BLaER1 treated with 17β-estradiol and CSF1 and Interleukin-3, amounts not matched to agents 10 nM and 100 nM (cell line): ENCODE measurements around the gene PODNL1.
A peak's percentile ranks its signal among the peaks of the same experiment; 100 is the strongest.

Experiments used
- H3K27ac ChIP-seq, 11 experiments: shearing (Covaris generic); formaldehyde crosslinking; 2 replicates each; pipeline ENCODE4 v1.8.1; 2022
- H3K27me3 ChIP-seq, 11 experiments: shearing (Covaris generic); formaldehyde crosslinking; 2 replicates each; pipeline ENCODE4 v1.8.1; 2022
- H3K36me3 ChIP-seq, 11 experiments: shearing (Covaris generic); formaldehyde crosslinking; 2 replicates each; pipeline ENCODE4 v1.8.1; 2022
- H3K4me1 ChIP-seq, 10 experiments: shearing (Covaris generic); formaldehyde crosslinking; 2 replicates each; pipeline ENCODE4 v1.8.1; 2022
- H3K4me2 ChIP-seq, 11 experiments: shearing (Covaris generic); formaldehyde crosslinking; 2 replicates each; pipeline ENCODE4 v1.8.1; 2022
- H3K4me3 ChIP-seq, 10 experiments: shearing (Covaris generic); formaldehyde crosslinking; 2 replicates each; pipeline ENCODE4 v1.8.1; 2022
- H3K9ac ChIP-seq, 11 experiments: shearing (Covaris generic); formaldehyde crosslinking; 2 replicates each; pipeline ENCODE4 v1.8.1; 2022
- H3K9me3 ChIP-seq, 11 experiments: shearing (Covaris generic); formaldehyde crosslinking; replicated peaks in 1 of 11; 2 replicates each; pipeline ENCODE4 v1.8.1; 2022
- H4K20me1 ChIP-seq, 11 experiments: shearing (Covaris generic); formaldehyde crosslinking; 2 replicates each; pipeline ENCODE4 v1.8.1; 2022
- Cebpa-rat ChIP-seq, 11 experiments: shearing (Covaris generic); IDR thresholded peaks; 2 replicates each; pipeline ENCODE4 v1.8.1; 2022

PODNL1 gene

DNA sequence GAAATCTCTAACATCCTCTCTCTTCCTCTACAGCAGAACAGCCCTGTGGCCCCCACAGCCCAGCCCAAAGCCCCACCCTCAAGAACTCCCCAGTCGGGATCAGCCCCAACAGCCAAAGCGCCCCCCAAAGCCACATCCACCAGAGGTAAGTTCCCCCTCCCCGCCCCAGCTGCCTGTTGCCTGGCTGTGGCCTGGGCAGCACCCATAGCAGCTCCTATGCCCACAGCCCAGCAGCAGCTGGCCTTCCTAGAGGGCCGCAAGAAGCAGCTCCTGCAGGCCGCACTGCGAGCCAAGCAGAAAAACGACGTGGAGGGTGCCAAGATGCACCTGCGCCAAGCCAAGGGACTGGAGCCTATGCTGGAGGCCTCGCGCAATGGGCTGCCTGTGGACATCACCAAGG lies 17.7 kb downstream of the PODNL1 start:
- H3K36me3 ChIP-seq: peaks cover 90 to 100% (median 96%) of the 10 kb centered on the region in 11 experiments
- peaks cover 7 to 16% (median 11%) of the 10 kb centered on the region in 11 experiments; a peak in 21 of 22 replicates for H3K9me3 ChIP-seq
- H3K27me3 ChIP-seq: no peaks in the 10 kb centered on the region

DNA sequence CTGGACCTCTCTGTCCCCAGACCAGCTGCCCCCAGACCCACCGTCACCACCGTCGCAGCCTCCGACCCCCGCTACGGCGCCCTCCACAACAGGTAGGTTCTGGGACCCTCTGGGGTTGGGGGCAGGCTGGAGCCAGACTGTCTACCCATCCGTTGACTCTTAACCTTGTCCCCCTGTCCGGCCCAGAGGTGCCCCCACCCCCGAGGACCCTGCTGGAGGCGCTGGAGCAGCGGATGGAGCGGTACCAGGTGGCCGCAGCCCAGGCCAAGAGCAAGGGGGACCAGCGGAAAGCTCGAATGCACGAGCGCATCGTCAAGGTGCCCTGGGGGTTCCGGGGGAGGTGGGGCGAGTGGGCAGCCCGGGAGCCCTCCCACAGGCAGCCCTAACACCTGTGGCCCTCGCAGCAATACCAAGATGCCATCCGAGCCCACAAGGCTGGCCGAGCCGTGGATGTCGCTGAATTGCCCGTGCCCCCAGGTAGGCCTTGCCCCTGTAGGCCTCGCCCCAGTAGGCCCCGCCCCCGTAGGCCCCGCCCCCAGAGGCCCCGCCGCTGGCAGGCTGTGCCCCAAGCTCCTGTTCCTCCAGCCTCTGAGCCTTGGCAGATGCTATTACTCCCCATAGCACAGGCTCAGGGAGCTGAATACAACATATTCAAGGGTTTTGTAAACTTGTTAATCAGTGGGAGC lies 19.3 kb downstream of the PODNL1 start:
- H3K27me3 ChIP-seq: no peaks in the 10 kb centered on the region
- peaks cover 7 to 16% (median 11%) of the 10 kb centered on the region in 11 experiments; a peak in 21 of 22 replicates for H3K9me3 ChIP-seq
- H3K4me2 ChIP-seq: no peak overlapping the region
- no peak overlapping the region for H3K27ac ChIP-seq
- H4K20me1 ChIP-seq: no peaks in the 10 kb centered on the region; a peak in 1 of 22 replicates
- peaks cover 91 to 100% (median 97%) of the 10 kb centered on the region in 11 experiments for H3K36me3 ChIP-seq
- no peaks in the 10 kb centered on the region for H3K4me1 ChIP-seq
- TF ChIP-seq Cebpa-rat (IDR thresholded peaks at IDR 0.05): no peak
- H3K9ac ChIP-seq: no peak overlapping the region
- H3K4me3 ChIP-seq: no peak overlapping the region

More for the DNA sequence above, 17.7 kb downstream of the PODNL1 start:
- Histone ChIP-seq H3K4me3 (no peak overlapping the region), H3K9ac (no peak overlapping the region), H3K27ac (no peak overlapping the region), H3K4me1 (no peaks in the 10 kb centered on the region), H4K20me1 (no peaks in the 10 kb centered on the region; a peak in 1 of 22 replicates), H3K4me2 (no peak overlapping the region)
- TF ChIP-seq Cebpa-rat (IDR thresholded peaks at IDR 0.05): no peak

DNA sequence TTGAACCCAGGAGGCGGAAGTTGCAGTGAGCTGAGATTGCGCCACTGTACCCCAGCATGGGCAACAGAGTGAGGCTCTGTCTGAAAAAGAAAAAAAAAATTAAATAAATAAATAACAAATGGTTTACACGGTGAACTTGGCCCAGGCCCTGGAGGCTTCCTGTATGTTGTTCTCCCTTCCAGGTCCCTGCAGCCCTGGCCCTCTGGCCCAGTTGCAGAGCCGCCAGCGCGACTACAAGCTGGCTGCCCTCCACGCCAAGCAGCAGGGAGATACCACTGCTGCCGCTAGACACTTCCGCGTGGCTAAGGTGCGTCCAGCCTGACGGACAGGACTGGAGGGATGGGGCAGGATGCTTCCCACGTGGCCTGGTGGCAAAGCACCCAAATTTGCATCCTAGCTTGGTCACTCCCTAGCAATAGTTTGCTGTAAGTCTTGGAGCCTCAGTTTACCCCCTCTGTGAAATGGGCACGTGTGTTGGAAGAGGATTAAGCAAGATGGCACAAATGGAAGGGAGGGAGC lies 20.3 kb downstream of the PODNL1 start:
- Histone ChIP-seq H3K36me3 (peaks cover 91 to 100% (median 97%) of the 10 kb centered on the region in 11 experiments), H3K27ac (no peak overlapping the region)

DNA sequence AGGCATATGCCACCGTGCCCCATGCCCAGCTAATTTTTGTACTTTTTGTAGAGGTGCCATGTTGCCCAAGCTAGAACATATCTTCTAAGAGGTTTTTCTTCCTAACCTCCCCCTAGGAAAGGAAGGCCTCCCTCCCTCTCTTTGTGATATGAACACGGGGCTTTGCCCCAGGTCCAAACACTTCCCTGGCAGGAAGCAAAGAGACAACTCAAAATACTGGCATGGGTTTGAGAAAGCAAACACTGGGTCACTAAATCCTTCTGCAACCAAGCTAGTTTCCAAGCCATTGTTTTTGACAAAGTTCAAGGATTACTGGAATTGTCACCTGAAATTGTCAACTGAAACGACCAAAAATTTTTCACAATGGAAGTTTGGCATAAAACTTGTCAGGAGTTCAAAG lies 23.4 kb downstream of the PODNL1 start:
- H3K36me3 ChIP-seq: peaks cover 82 to 99% (median 94%) of the 10 kb centered on the region in 11 experiments
- H3K9me3 ChIP-seq: no peaks in the 10 kb centered on the region
- H3K27me3 ChIP-seq: no peaks in the 10 kb centered on the region
- H3K4me3 ChIP-seq: no peak overlapping the region
- no peak overlapping the region for H3K27ac ChIP-seq
- H3K9ac ChIP-seq: no peak overlapping the region
- no peak for TF ChIP-seq Cebpa-rat (IDR thresholded peaks at IDR 0.05)
- no peaks in the 10 kb centered on the region; a peak in 1 of 22 replicates for H4K20me1 ChIP-seq
- H3K4me2 ChIP-seq: no peak overlapping the region
- H3K4me1 ChIP-seq: peaks cover 0 to 15% (median 8%) of the 10 kb centered on the region in 10 experiments; a peak in 12 of 20 replicates

More for the DNA sequence above, 20.3 kb downstream of the PODNL1 start:
- no peaks in the 10 kb centered on the region for H3K4me1 ChIP-seq
- no peaks in the 10 kb centered on the region; a peak in 1 of 22 replicates for H4K20me1 ChIP-seq
- no peaks in the 10 kb centered on the region for H3K27me3 ChIP-seq
- peaks cover 7 to 16% (median 11%) of the 10 kb centered on the region in 11 experiments; a peak in 21 of 22 replicates for H3K9me3 ChIP-seq
- no peak overlapping the region for H3K9ac ChIP-seq
- no peak for TF ChIP-seq Cebpa-rat (IDR thresholded peaks at IDR 0.05)
- no peak overlapping the region for H3K4me3 ChIP-seq
- no peak overlapping the region for H3K4me2 ChIP-seq

DNA sequence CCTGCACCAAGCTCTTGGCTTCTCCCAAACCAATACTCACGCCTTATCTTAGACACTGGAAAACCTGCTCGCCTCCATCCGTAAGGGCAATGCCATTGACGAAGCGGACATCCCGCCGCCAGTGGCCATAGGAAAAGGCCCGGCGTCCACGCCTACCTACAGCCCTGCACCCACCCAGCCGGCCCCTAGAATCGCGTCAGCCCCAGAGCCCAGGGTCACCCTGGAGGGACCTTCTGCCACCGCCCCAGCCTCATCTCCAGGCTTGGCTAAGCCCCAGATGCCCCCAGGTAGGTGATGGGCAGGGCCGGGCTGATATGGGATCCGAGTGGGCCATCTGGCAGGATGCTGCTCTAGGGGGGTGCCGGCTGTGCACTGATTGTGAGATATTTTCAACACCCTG lies 24.9 kb downstream of the PODNL1 start:
- no peak for TF ChIP-seq Cebpa-rat (IDR thresholded peaks at IDR 0.05)
- H3K9me3 ChIP-seq: no peaks in the 10 kb centered on the region
- H3K4me1 ChIP-seq: peaks cover 2 to 29% (median 19%) of the 10 kb centered on the region in 10 experiments; a peak in 17 of 20 replicates
- no peak overlapping the region for H3K4me3 ChIP-seq
- H3K9ac ChIP-seq: no peak overlapping the region
- no peaks in the 10 kb centered on the region; a peak in 2 of 22 replicates for H4K20me1 ChIP-seq
- H3K4me2 ChIP-seq: no peak overlapping the region
- H3K36me3 ChIP-seq: peaks cover 76 to 92% (median 87%) of the 10 kb centered on the region in 11 experiments
- no peaks in the 10 kb centered on the region for H3K27me3 ChIP-seq
- no peak overlapping the region for H3K27ac ChIP-seq

DNA sequence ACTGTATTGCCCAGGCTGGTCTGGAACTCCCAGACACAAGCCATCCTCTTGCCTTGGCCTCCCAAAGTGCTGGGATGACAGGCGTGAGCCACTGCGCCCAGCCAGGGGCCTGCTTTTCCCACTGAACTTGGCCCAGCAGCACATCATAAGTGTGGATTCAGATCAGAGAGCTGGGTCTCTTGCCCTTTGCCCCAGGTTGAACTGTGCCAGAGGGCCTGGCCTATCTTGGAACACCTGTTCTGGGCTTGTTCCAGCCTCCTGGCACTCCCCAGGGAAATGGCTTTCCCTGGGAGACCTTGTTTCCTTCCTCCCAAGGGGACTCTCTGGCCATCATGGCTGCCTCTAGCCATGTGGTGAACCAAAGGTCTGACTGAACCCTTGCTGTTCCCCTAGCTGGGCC lies 28.8 kb downstream of the PODNL1 start:
- Histone ChIP-seq H3K4me1 (peaks cover 23 to 59% (median 44%) of the 10 kb centered on the region in 10 experiments), H4K20me1 (no peaks in the 10 kb centered on the region; a peak in 1 of 22 replicates), H3K4me2 (peak overlapping the region in 6 of 11 experiments; percentile 10 to 34 (median 16); a peak in 6 of 22 replicates), H3K9ac (peak overlapping the region in 2 of 11 experiments; percentile 2 to 17; a peak in 1 of 22 replicates), H3K27ac (peak overlapping the region in 5 of 11 experiments; percentile 4 to 32 (median 21); a peak in 4 of 22 replicates), H3K9me3 (no peaks in the 10 kb centered on the region), H3K27me3 (no peaks in the 10 kb centered on the region), H3K4me3 (no peak overlapping the region), H3K36me3 (peaks cover 42 to 53% (median 49%) of the 10 kb centered on the region in 11 experiments)
- no peak for TF ChIP-seq Cebpa-rat (IDR thresholded peaks at IDR 0.05)

DNA sequence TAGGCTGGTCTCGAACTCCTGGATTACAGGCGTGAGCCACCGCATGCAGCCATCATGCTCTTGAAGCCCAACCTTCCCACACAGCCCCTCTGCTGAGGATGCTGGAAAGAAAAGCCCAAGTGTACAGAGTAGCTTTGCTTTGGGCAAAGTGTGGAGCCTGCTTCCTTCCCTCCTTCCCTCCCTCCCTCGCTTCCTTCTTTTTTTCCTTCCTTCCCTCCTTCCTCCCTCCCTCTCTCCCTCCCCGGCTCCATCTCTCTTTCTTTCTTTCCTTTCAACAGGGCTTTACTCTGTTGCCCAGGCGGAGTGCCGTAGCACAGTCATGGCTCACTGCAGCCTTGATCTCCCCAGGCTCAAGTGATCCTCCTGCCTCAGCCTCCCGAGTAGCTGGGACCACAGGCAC lies 29.5 kb downstream of the PODNL1 start:
- no peak overlapping the region for H3K9ac ChIP-seq
- H3K27ac ChIP-seq: no peak overlapping the region
- H3K4me3 ChIP-seq: no peak overlapping the region
- H4K20me1 ChIP-seq: no peaks in the 10 kb centered on the region; a peak in 1 of 22 replicates
- no peaks in the 10 kb centered on the region for H3K27me3 ChIP-seq
- TF ChIP-seq Cebpa-rat (IDR thresholded peaks at IDR 0.05): no peak
- H3K9me3 ChIP-seq: no peaks in the 10 kb centered on the region
- H3K36me3 ChIP-seq: peaks cover 36 to 45% (median 41%) of the 10 kb centered on the region in 11 experiments
- H3K4me2 ChIP-seq: peak overlapping the region in 8 of 11 experiments; percentile 7 to 94 (median 82); a peak in 6 of 22 replicates
- H3K4me1 ChIP-seq: peaks cover 23 to 61% (median 47%) of the 10 kb centered on the region in 10 experiments

DNA sequence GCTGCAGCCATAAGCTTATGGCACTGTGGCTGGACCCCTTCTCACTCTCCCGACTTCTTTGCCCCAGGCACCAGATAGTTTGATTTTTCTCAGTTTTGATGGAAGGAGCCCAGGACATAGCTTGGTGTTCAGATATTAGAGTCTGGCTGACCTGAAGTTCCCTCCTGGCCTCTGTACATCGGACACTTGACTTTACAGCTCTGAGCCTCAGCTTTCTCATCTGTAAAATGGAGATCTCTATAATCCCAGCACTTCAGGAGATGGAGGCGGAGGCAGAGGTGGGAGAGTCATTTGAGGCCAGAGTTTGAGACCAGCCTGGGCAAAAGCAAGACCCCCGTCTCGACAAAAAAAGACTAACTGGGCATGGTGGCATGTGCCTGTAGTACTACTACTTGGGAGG lies 31.3 kb downstream of the PODNL1 start:
- H3K27me3 ChIP-seq: no peaks in the 10 kb centered on the region
- peak overlapping the region; percentile 70 to 88 (median 84) for H3K4me3 ChIP-seq
- H4K20me1 ChIP-seq: no peaks in the 10 kb centered on the region; a peak in 1 of 22 replicates
- no peaks in the 10 kb centered on the region for H3K9me3 ChIP-seq
- peak overlapping the region; percentile 69 to 96 (median 91) for H3K4me2 ChIP-seq
- peak overlapping the region in 6 of 11 experiments; percentile 76 to 83 (median 80); a peak in 7 of 22 replicates for H3K27ac ChIP-seq
- peaks cover 23 to 64% (median 50%) of the 10 kb centered on the region in 10 experiments for H3K4me1 ChIP-seq
- peak overlapping the region; percentile 79 to 89 (median 87) for H3K9ac ChIP-seq
- TF ChIP-seq Cebpa-rat (IDR thresholded peaks at IDR 0.05): no peak
- peaks cover 18 to 27% (median 23%) of the 10 kb centered on the region in 11 experiments for H3K36me3 ChIP-seq

DNA sequence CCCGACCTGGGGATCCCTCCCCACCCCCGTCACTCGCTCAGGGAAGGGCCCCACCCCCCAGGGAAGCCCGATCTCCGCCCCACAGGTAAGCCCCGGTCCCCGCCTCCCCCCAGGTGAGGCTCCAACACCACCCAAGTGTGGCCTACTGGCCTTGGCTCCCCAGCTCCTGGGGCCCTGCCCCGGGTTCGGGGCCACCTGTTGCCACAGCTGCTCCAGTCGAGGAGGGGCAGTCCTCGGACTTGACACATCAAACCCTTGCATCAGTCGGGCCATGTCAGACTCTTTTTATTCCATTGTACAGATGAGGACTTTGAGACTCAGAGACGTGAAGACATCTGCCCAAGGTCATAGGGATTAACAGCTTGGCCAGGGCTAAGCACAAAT lies 31.7 kb downstream of the PODNL1 start:
- no peak for TF ChIP-seq Cebpa-rat (IDR thresholded peaks at IDR 0.05)
- peak overlapping the region; percentile 70 to 88 (median 84) for H3K4me3 ChIP-seq
- no peaks in the 10 kb centered on the region for H3K9me3 ChIP-seq
- peaks cover 23 to 64% (median 50%) of the 10 kb centered on the region in 10 experiments for H3K4me1 ChIP-seq
- peak overlapping the region; percentile 63 to 85 (median 79); a peak in 21 of 22 replicates for H3K27ac ChIP-seq
- H3K4me2 ChIP-seq: peak overlapping the region; percentile 69 to 96 (median 91)
- H4K20me1 ChIP-seq: no peaks in the 10 kb centered on the region; a peak in 1 of 22 replicates
- H3K9ac ChIP-seq: peak overlapping the region; percentile 79 to 89 (median 87)
- peaks cover 18 to 24% (median 22%) of the 10 kb centered on the region in 11 experiments for H3K36me3 ChIP-seq
- no peaks in the 10 kb centered on the region for H3K27me3 ChIP-seq
